Ectodermal cell (in vitro differentiated cells): Measurements from ENCODE around the gene LRRC18.

Experiments
- H3K27ac ChIP-seq: 2 replicates; pipeline ENCODE4 v1.7.0; 2013; ENCODE audit warnings: mild to moderate bottlenecking, low read depth, low read length; ENCODE audit not compliant: insufficient read depth, poor library complexity, severe bottlenecking
- H3K27me3 ChIP-seq: 2 replicates; pipeline ENCODE4 v1.7.0; 2013; ENCODE audit warnings: mild to moderate bottlenecking, low read length; ENCODE audit not compliant: insufficient read depth, control insufficient read depth, poor library complexity, severe bottlenecking
- H3K36me3 ChIP-seq: one replicate; pipeline ENCODE4 v1.7.0; 2013; ENCODE audit warnings: low read length; ENCODE audit not compliant: control insufficient read depth, insufficient read depth
- H3K4me1 ChIP-seq: one replicate; pipeline ENCODE4 v1.7.0; 2013; ENCODE audit warnings: low read length; ENCODE audit not compliant: control insufficient read depth, insufficient read depth
- H3K4me3 ChIP-seq: 2 replicates; pipeline ENCODE4 v1.7.0; 2013; ENCODE audit warnings: low read depth, low read length, control low read depth; ENCODE audit not compliant: insufficient read depth
- H3K9me3 ChIP-seq: 2 replicates; pipeline ENCODE4 v1.7.0; 2013; ENCODE audit warnings: mild to moderate bottlenecking, low read length, moderate library complexity; ENCODE audit not compliant: control insufficient read depth
- WGBS, 2 experiments: methylation state at CpG; one replicate each; pipeline ENCODE4 v1.1.7; 2013; ENCODE audit warnings: missing lambda C conversion rate in 2 of 2; 5-methylcytosine and 5-hydroxymethylcytosine counted together

Gene LRRC18

GRCh38 chr10:48899781-48900180 lies 39.9 kb downstream of the LRRC18 start:
- Histone ChIP-seq H3K4me3 (no peak overlapping the region), H3K9me3 (no peaks in the 10 kb centered on the region), H3K27ac (no peak overlapping the region), H3K27me3 (no peaks in the 10 kb centered on the region), H3K4me1 (no peaks in the 10 kb centered on the region), H3K36me3 (no peaks in the 10 kb centered on the region)
- WGBS, 2 experiments, result 80 to 81% methylated on average over 8 of the region's 8 CpGs

GRCh38 chr10:48898426-48898825 lies 41.2 kb downstream of the LRRC18 start:
- Histone ChIP-seq H3K36me3 (no peaks in the 10 kb centered on the region), H3K9me3 (no peaks in the 10 kb centered on the region), H3K27ac (no peak overlapping the region), H3K4me1 (no peaks in the 10 kb centered on the region), H3K4me3 (no peak overlapping the region), H3K27me3 (no peaks in the 10 kb centered on the region)
- WGBS, 2 experiments, result 85 to 97% methylated on average over 1 of the region's 1 CpG

- Histone ChIP-seq H3K4me3 (no peak overlapping the region), H3K4me1 (no peaks in the 10 kb centered on the region), H3K9me3 (no peaks in the 10 kb centered on the region), H3K27ac (no peak overlapping the region), H3K27me3 (no peaks in the 10 kb centered on the region), H3K36me3 (no peaks in the 10 kb centered on the region)
- WGBS, 2 experiments, result 95 to 96% methylated on average over 10 of the region's 10 CpGs
Observed at GRCh38 chr10:48897441-48897790, 42.2 kb downstream of the LRRC18 start.

GRCh38 chr10:48896756-48897440 lies 42.7 kb downstream of the LRRC18 start:
- Histone ChIP-seq H3K4me1 (no peaks in the 10 kb centered on the region), H3K27ac (no peak overlapping the region), H3K4me3 (no peak overlapping the region), H3K9me3 (no peaks in the 10 kb centered on the region), H3K27me3 (no peaks in the 10 kb centered on the region), H3K36me3 (no peaks in the 10 kb centered on the region)
- WGBS, 2 experiments, result 93 to 94% methylated on average over 13 of the region's 13 CpGs

- H3K9me3 ChIP-seq, result no peaks in the 10 kb centered on the region
- H3K27ac ChIP-seq, result no peak overlapping the region
- no peak overlapping the region for H3K4me3 ChIP-seq
- 87 to 90% methylated on average over 3 of the region's 3 CpGs for WGBS, 2 experiments
- H3K27me3 ChIP-seq, result no peaks in the 10 kb centered on the region
- no peaks in the 10 kb centered on the region for H3K4me1 ChIP-seq
- H3K36me3 ChIP-seq, result no peaks in the 10 kb centered on the region
Observed at GRCh38 chr10:48895803-48896195, 43.8 kb downstream of the LRRC18 start.

GRCh38 chr10:48894911-48895802 lies 44.5 kb downstream of the LRRC18 start:
- Histone ChIP-seq H3K27ac (no peak overlapping the region), H3K27me3 (no peaks in the 10 kb centered on the region), H3K36me3 (no peaks in the 10 kb centered on the region), H3K4me1 (no peaks in the 10 kb centered on the region), H3K9me3 (no peaks in the 10 kb centered on the region), H3K4me3 (no peak overlapping the region)
- 85 to 86% methylated on average over 6 of the region's 6 CpGs for WGBS, 2 experiments

GRCh38 chr10:48890888-48891850 lies 48.5 kb downstream of the LRRC18 start:
- Histone ChIP-seq H3K27me3 (no peaks in the 10 kb centered on the region), H3K36me3 (no peaks in the 10 kb centered on the region), H3K4me1 (no peaks in the 10 kb centered on the region), H3K27ac (no peak overlapping the region), H3K4me3 (no peak overlapping the region), H3K9me3 (no peaks in the 10 kb centered on the region)
- WGBS, 2 experiments, result 93 to 94% methylated on average over 11 of the region's 11 CpGs

GRCh38 chr10:48887982-48888381 lies 51.7 kb downstream of the LRRC18 start:
- 91 to 95% methylated on average over 1 of the region's 1 CpG for WGBS, 2 experiments
- Histone ChIP-seq H3K27me3 (no peaks in the 10 kb centered on the region), H3K4me1 (no peaks in the 10 kb centered on the region), H3K9me3 (no peaks in the 10 kb centered on the region), H3K36me3 (no peaks in the 10 kb centered on the region), H3K27ac (no peak overlapping the region), H3K4me3 (no peak overlapping the region)

- Histone ChIP-seq H3K27ac (no peak overlapping the region), H3K4me3 (no peak overlapping the region), H3K9me3 (no peaks in the 10 kb centered on the region), H3K36me3 (no peaks in the 10 kb centered on the region), H3K4me1 (peaks cover under 1% of the 10 kb centered on the region), H3K27me3 (no peaks in the 10 kb centered on the region)
- no CpG with 5 or more reads among the region's 2 CpGs for WGBS, 2 experiments
Observed at GRCh38 chr10:48885376-48885775, 54.3 kb downstream of the LRRC18 start.
